GM18907 (cell line): Measurements from ENCODE around the gene DDX53.

Source experiments
- ATAC-seq: cut with Tn5 transposase; IDR thresholded peaks from one replicate; pipeline ENCODE4 v1.9.1; 2021; ENCODE audit warnings: mild to moderate bottlenecking, moderate library complexity; ENCODE audit not compliant: unreplicated experiment

Gene DDX53

GRCh38 chrX:23048806-23049573 is 49.2 kb downstream of the DDX53 start:
- no peak for ATAC-seq

- no peak for ATAC-seq
Measured at GRCh38 chrX:23052324-23052723, 52.6 kb downstream of the DDX53 start.
